Activated CD4-positive, alpha-beta T cell treated with anti-CD3 and anti-CD28 coated beads for 4 hours (primary cell): ENCODE measurements around the gene EMC9.

Source experiments
- DNase-seq, 2 donors: peaks; one replicate each; pipeline ENCODE4 v3.0.0-alpha.2; 2020

The EMC9 gene, protein sequence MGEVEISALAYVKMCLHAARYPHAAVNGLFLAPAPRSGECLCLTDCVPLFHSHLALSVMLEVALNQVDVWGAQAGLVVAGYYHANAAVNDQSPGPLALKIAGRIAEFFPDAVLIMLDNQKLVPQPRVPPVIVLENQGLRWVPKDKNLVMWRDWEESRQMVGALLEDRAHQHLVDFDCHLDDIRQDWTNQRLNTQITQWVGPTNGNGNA

GRCh38 chr14:24141097-24141880 lies at the start of gene EMC9:
EMC9 (minus strand) TSS chr14:24141591; CDS start chr14:24141304, 287 bp downstream.
- peak; percentile 100 for DNase-seq

DNA sequence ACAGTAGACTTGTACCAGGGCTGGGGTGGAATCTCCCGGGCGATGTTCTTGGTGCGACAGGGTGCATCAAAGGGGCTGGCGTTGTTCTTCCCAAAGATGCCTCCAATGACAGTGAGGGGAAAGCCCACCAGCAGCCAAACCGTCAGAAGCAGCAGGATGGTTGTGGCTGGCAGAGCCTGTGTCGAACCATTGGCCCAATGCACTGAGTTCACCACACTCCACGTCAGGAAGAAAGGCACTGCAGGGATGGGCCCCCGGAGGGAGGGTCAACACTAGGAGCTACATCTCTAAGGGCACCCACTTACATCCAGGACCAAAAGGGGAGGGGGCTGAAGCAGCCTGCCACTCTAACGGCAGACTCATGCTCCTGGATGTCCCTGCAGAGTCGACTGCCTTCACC lies 49.0 kb upstream of the EMC9 start:
- DNase-seq, result no peak

- DNase-seq, result no peak
Measured at GRCh38 chr14:24189460-24189859, 48.1 kb upstream of the EMC9 start.

- DNase-seq, result no peak
Measured at GRCh38 chr14:24189059-24189375, 47.6 kb upstream of the EMC9 start.

DNA sequence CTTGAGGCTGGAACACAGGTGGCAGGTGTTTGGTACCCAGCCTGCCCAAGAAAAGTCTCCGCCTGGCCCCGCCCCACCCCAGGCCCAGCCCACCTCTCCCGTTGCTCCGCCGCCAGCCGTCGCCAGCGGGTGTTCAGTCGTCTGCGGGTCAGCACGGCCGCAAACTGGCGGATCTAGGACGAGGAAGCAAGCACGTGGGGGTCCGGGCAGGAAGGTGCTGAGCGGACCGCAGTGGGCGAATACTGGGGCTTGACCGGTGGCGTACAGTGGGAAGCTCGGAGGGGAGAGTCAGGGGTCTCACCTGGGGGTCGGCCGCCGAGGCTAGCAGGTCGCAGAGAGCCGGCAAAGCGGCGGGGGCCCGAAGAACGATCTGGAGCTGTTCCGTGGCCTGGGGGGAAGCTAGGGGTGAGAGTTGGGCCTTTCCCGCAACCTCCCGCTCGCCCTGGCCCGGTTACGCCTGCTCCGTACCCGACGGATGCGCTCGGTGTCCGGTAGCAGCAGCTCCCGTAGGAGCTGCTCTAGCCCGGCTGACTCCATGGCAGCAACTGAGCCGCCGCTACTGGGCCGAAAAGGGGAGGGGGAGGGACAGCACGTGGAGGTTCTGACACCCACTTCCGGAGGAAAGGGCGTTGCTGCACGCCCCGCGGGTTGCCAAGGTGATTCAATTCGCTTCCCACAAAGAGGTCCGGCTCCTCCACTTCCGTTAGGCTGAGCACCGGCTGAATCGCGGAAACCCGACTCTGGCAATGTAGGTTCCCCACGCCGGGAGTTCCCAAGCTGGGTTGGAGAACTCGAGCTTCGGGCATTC lies 47.1 kb upstream of the EMC9 start, which contains the start of gene IPO4:
IPO4 (minus strand) TSS at position 566 of the 808 bp plus-strand sequence; CDS start at position 537, 29 bp downstream.
- peak; percentile 94 to 97 for DNase-seq

DNA sequence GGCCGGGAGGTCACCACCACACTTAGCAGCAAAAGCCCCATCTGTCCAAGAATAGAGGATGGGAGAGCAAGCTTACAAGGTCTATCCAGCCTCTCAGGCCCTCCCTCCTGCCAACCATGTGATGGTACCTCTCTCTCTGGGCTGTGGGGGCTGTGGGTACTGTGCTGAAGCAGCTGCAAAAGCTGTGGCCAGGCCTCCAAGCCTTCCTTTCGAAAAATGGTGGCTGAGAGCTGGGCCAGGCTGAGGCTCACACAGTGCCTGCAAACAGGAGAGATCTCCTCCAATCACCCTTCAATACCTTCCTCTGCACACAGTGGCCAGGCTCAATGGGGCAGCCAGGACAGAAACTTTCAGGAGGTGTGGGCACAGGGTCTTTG lies 46.1 kb upstream of the EMC9 start:
- DNase-seq, result no peak

GRCh38 chr14:24186831-24187538 lies 45.6 kb upstream of the EMC9 start:
- no peak for DNase-seq

- DNase-seq, result no peak
Measured at GRCh38 chr14:24185741-24186140, 44.4 kb upstream of the EMC9 start.

- no peak for DNase-seq
Measured at GRCh38 chr14:24185026-24185425, 43.6 kb upstream of the EMC9 start.

- DNase-seq, result no peak
Measured at GRCh38 chr14:24184104-24184970, 42.9 kb upstream of the EMC9 start.

DNA sequence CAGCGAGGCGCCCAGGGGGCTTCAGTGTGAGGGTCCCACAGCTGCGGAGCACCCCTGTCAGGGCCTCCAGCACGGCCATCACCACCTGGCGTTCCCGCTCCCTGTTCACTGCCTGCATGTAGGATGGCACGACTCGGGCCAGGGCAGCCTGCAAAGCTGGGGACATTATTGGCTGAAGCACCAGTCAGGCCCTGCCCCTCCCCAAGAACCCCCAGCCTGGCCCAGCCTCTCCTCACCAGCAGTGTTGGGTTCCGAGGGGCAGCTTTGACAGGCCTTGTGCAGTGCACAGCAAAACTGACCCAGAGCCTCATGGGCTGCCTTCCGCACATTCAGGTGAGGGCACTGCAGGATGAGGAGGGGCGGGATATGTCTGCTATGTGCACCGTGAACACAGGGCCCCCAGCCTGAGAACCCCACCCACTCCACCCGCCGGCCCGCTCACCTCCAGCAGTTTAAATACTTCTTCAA lies 41.7 kb upstream of the EMC9 start:
- no peak for DNase-seq

GRCh38 chr14:24182110-24182882 lies 40.9 kb upstream of the EMC9 start:
- no peak for DNase-seq

DNA sequence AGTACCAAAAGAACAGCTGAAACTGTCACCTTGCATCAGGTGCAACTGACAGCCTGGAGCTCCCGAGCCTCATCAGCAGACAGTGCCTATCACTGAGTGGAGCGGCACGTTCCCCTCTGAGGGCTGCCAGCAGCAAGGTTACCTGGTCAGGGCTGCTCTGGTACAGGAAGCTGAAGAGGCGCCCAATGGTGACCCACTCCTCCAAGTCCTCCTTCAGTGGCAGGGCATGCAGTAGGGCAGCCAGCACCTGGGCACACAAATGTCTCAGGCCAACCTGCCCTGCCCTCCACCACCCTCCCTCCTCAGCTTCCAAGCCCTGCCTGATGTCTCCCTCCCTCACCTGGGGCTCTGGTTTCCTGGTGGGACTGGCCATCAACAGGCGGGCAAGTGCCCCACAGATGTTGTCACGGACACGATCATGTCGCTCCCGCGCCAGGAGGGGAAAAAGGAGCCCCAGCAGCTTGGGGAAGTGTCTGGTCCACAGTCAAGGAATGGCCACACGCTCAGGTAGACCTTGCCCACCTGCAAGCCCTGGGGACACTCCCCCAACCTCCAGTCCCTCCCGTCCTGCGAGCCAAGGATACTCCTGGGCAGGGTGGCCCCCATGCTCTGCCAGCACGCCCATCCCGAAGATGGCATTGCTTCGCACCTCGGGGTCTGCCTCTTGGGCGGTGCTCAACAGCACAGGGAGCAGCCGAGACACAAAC lies 40.1 kb upstream of the EMC9 start:
- DNase-seq, result no peak

DNA sequence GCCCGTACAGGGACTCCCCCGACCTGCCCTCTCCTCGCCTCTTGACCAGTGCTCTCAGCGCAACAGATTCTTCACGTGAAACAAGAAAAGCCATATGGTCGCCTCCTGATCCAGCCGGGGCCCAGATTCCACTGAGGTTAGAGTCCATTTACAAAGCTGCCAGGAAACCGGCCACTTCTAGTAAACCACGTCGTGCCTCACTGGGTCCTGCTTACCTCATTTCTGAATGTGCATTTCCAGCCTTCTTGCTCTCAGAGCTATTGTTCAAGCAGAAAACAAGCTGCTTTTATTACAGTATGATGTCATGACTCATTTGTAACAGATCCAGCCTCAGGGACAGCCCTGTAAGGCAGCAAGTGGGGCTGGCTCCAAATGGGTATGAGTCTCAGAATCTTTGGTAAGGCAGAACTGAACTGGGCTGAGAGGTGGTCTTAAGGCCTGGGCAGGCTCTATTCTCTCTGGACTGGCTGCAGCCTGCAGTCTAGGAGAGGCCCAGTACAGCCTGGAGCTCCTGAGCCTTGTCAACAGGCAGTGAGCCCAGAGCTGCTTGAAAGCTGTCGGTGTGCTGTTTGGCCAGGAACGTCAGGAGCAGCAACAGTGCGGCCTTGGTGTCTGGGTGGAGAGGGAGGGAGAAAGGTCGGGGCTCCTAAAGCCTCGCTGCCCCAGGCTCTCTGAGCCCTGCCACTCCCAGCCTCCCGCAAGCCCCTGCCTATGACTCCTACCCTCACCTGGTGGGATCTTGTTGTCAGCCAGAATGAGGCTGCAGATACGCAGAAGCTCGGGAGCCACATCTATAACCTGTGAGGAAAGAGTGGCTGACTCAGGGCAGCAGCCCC lies 38.8 kb upstream of the EMC9 start:
- DNase-seq, result no peak

GRCh38 chr14:24179294-24179960 lies 38.0 kb upstream of the EMC9 start:
- DNase-seq, result no peak

- no peak for DNase-seq
Measured at GRCh38 chr14:24178399-24179178, 37.2 kb upstream of the EMC9 start.

DNA sequence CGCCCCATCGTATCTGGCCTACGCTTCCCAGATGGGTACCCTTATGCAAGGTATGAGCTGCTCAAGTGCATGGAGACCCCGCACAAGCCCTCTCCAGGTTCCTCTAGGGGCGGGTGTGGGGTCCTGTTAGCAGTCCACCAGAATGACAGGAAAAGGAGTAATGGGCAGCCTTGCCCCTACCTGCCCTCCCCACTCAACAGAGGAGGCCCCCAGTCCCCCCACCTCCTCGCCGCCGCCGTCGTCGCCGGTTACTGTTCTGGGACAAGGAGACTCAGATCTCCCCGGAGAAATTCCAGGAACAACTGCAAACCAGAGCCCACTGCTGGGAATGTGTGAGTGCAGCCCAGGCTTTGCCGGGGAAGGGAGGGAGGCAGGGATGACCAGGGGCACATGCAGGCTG lies 36.5 kb upstream of the EMC9 start:
- DNase-seq, result no peak
